DMS114 treated with DMSO at 0.1 percent for 48 hours (cell line): ENCODE data around the gene FGD2.
"Not testable (repeated sequence)": the region's sequence is repeated elsewhere in the genome, so short reads cannot be mapped to it uniquely, and the experiment has no call there.

Source experiments
- DNase-seq: peaks from one replicate; lab custom pipeline; 2025; ENCODE audit not compliant: unreplicated experiment; lab: John Stamatoyannopoulos, UW

FGD2 gene

DNA sequence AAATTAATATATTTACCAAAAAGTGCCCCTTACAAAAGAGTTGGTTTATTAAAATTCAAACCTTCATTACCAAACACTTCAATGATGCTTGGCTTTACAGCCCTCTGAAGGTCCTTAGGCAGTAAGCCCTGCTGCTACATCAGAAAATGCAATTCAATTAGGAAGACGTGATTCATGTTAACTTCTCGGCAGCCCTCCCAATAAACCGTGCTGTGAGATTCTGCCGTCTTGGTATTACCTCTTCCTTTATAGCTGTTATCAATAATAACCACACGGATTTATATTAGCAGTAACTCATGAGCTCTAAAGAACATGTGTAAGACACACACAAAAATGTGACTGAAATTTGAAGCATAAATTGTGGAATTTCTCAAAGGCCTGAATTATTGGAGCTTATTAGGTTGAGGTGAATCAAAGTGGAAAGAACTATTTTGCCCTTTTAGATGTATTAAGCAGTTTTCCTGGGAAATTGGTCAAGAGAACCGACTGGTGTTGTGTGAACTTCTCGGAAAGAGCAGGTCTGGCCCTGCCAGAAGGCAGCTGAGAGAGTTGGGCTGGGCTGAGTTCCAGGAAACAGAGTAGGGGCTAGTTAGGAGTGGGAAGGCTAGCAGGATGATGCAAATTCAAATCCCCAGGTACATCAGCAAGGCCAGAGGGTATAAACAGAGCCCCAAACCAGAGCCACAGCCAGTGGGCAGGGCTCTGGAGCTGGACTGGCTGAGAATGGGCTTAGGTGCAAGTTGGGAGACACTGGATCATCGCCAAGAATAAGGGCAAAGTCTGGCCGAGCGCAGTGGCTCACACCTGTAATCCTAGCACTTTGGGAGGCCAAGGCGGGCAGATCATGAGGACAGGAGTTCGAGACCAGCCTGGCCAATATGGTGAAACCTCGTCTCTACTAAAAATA is 33.1 kb downstream of the FGD2 start:
- no peak for DNase-seq

DNA sequence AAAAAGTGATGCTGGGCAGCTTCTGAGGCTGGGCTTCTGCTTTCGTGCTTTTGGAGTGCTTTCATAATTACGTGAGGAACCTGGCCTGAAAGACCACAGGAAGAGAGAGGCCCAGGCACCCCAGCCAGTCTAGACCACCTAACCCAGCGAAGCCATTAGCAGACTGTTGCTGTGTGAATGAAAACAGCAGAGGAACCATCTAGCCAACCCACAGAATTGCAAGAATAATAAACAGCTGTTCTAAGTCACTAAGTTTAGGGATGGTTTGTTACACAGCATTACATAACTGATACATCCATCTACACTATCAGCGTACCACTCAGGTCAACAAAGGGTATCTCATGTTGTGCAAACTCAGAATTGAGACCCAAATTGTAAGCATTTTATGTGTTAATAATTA is 34.5 kb downstream of the FGD2 start:
- no peak for DNase-seq

DNA sequence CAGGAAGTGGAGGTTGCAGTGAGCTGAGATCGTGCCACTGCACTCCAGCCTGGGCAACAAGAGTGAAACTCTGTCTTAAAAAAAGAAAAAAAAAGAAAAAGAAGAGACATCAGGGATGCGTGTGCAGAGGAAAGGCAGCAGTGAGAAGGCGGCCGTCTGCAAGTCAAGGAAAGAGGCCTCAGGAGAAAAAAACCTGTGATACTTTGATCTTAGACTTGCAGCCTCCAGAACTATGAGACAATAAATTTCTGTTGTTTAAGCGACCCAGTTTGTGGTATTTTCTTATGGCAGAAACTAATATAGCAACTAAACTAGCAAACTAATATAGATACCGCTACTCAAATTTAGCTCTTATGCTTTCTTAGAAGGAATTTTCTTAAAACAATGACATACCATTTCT is 36.1 kb downstream of the FGD2 start:
- DNase-seq, result no peak

GRCh38 chr6:37042150-37042549 is 36.7 kb downstream of the FGD2 start:
- no peak for DNase-seq

GRCh38 chr6:37043091-37043490 is 37.6 kb downstream of the FGD2 start:
- DNase-seq, result not testable (repeated sequence)

DNA sequence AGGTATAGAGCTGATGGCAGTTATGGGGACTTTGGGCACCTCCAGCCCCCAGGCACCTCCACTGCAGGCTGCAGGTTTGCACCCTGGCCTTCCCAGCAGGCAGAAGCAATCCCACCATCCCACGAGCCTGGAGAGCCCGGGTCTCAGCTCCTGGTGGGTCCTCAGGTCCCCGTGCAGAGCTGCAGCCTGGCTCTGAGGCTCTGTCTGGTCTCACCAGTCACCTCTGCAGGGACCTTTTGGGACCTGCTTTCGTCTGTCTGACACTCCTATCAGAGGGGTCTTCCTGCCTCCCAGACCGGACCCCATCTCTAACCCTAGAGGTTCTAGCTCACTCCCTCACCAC is 41.9 kb downstream of the FGD2 start:
- no peak for DNase-seq

DNA sequence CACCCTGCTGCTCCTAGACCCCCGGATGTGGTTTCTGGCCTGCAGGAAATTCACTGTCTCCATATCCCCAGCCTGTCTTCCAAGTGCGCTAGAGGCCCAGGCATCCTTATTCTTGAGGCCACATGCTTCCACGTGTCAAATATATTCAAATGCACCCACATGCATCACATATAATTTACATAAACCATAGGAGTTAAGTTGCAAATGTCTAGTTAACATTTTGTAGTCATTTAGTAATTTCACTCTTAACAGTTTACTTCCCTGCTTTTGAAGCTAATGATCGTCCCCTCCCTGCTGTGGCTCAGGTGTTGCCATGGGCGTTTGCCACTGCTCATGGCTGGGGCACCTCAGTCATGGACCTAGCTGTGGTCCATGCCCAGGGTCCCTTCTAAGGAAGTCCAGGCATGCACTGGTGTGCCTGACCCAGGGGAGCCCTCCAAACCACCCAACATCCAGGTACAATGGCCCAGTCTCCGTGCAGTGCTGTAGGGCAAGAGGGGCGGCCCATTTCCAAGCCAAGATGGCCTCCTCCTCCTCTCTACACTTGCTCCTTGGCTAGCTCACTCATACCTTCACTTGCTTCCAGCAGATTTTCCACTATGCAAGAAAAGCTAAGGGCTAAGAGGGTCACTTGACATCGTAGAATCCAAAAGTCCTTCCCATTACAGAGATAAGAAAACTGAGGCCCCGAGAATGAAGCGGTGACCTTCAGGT is 42.4 kb downstream of the FGD2 start:
- DNase-seq, result no peak

DNA sequence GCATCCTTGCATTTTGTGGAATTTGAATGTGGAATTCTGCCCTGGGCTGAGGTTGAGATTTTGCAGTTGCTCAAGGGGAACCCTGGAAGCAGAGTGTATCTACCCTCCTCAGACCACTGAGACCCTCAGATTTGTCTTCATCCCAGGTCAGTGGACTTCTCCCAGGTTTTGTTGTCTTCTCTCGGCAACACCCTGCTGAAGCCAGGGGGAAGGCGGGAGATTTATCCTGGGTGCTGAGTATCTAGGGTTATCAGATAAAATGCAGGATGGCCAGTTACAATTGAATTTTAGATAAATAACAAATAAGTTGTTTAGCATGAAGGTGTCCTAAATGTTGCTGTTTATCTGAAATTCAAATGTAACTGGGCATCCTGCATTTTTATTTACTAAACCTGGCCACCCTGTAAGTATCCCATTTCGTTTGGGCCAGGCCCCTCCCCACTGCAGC is 43.0 kb downstream of the FGD2 start:
- DNase-seq, result no peak

DNA sequence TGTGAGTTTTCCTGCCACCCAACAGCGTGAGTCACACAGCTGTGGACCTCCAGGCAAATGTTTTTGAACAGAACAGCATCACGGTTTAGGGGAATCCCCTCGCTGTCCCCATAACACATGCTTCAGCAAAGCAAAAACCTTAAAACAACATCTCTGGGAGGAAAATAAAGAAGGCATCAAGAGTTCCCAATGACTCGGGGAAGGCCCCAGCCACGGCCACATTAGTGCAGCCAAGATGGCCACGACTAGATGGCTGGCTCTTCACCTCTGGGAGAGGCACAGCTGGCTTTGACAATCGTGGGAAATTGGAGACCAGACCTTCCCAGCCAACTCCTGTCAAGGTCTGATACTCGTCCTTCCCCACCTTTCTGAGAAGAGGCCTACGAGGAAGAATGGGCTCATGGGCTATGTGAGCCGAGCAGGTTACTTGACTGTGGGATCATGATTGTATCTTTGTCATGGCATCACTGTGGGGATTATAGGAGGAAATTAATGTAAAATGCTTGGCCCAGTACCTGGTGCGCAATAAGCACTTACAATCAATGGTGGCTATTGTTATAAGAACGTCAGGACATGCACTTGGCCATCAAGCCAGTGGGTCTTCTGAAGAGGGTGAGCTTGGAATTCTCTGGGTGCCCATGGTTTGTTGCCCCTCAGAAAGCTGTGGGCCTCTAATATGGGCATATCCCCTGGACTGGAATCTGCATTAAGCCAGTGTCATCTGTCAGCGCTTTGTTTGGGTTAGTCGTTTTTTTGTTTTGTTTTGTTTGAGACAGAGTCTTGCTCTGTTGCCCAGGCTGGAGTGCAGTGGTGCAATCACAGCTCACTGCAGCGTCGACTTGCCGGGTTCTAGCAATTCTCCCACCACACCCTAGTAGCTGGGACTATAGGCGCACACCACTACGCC is 43.6 kb downstream of the FGD2 start:
- no peak for DNase-seq

- DNase-seq, result no peak
These were observed 44.2 kb downstream of the FGD2 start for GRCh38 chr6:37049758-37050044.

DNA sequence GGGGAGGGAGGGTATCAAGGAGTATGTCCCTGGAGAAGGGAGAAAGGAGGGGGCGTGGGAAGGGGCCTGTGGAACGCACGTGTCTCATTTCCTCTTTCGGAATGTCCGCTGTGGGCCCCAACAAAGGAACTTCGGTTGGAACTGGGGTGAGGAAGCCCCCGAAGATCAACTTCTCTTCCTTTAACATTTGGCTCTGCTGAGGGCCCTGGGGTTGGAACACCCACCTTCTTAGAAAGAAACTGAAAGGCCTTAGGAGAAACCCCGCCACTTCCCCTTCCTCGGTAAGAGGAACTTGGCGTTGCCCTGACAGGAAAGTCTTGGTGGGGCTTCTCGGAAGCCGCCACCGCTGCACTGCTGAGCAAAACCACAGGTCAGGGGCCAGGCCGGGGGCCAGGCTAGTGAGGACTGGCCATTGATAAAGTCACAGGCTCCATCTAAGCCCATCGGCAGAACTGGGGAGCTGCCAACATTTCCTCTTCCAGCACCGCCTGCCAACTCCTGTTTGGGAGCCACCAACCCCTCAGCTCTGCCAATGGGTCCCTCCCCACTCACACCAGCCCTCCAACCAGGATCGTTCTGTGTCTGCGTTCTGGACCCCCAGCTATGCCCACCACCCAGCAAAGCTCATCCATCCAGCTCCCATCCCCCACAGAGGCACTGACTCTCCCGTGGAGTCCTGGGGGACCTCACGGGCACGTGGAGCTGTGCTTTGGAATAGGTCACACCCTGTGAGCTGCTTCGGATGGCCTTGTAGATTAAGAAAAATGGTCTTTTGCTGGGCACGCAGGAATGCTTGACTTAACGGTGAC is 44.8 kb downstream of the FGD2 start:
- DNase-seq, result no peak

DNA sequence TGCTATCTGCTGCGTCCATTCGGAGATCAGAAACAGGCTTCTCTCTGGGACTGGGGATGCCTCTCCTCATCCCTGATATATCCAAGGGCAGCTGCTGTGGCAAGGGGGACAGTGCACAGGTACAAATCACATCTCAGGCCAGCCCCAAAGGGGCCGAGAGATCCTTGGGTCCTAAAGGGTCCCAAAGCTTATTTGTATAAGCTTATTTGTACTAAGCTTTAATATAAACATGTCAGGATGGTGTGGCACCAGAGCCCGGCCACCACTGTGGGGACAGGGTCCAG is 45.3 kb downstream of the FGD2 start:
- DNase-seq, result no peak

DNA sequence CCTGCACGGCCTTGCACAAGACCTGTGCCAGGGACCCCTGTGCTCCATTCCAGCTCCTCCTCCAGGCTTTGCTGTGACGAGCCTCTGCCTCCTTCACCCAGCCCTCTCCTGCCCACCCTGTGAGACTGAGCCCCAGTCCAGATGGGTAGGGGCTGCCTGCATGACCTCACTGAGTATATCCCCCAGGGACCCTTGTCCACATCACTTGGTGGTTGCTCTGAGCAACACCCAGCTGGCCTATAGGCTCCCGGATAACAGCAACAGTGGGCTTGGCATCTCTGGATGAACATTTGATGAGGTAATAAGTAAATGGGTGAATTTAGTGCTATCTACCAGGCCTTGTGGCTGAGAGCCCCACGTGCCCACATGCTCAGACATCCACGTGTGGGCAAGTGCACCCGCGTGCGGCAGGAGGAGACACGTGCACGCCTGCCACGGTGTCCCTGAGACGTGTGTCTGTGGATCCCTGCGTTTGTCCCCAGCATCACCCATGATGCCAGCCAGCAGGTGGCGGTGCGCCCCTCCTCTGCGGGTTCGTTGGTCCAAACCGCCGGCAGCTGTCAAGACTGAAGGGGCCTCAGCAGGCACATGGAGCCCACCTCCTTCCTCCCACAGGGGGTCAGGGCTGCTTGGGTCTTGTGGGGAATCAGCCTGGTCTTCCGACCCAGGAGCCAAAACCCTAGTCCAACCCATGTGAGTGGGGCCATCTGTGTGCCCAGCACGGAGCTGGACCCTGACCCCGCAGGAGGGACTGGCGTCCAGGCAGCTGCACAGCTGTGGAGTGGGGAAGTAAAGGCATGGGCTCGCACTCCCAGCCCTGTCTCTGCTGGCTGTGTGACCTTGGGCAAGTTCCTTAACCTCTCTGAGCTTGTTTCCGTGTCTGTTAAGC is 45.9 kb downstream of the FGD2 start:
- peak; percentile 67 for DNase-seq

- no peak for DNase-seq
These were observed 46.7 kb downstream of the FGD2 start for GRCh38 chr6:37052027-37052628.

GRCh38 chr6:37053683-37054082 is 48.2 kb downstream of the FGD2 start:
- DNase-seq, result no peak

GRCh38 chr6:37054171-37054570 is 48.7 kb downstream of the FGD2 start:
- DNase-seq, result no peak

- DNase-seq, result no peak
These were observed 49.1 kb downstream of the FGD2 start for GRCh38 chr6:37054580-37054979.

- DNase-seq, result no peak
These were observed 50.6 kb downstream of the FGD2 start for GRCh38 chr6:37056112-37056403.

DNA sequence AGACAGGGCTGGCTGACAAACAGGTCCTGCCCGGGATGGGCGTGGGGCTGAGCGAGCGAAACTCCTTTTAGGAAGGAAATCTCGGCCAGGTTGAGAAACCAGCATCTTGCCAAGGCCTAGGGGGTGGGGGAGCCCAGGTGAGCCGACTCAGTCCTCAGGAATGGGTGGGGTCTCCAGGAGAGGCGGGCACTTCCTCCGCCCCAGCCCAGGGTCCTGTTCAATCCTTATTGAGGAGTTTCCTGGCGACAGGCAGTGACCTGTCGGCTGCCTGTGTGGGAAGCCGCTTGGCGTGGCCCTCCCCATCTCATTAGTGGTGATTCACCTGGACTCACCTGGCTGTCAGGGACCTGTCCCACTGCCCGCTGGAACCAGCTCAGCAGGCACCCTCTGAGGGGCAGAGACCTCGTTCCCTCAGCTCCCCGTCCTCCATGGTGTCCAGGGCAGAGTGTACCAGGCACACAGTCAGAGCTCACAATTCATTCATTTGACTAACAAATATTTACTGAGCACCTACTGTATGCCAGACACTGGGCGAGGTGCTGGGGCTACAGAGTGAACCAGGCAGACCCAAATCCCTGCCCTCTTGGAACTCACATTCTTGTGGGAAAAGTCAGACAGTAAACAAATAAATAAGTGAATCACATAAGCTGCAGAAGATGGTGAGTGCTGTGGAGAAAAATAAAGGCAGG is 51.1 kb downstream of the FGD2 start:
- DNase-seq, result no peak
